ENCODE results near the gene WWC2. TPM values are rescaled to one million over a fixed set of nuclear protein-coding genes. Genes with fewer than 3 reads are reported as not detected.

WWC2 gene
- total RNA-seq, 4 donors from 2014 or later: 26.9 to 45.9 (median 41.4) TPM

DNA sequence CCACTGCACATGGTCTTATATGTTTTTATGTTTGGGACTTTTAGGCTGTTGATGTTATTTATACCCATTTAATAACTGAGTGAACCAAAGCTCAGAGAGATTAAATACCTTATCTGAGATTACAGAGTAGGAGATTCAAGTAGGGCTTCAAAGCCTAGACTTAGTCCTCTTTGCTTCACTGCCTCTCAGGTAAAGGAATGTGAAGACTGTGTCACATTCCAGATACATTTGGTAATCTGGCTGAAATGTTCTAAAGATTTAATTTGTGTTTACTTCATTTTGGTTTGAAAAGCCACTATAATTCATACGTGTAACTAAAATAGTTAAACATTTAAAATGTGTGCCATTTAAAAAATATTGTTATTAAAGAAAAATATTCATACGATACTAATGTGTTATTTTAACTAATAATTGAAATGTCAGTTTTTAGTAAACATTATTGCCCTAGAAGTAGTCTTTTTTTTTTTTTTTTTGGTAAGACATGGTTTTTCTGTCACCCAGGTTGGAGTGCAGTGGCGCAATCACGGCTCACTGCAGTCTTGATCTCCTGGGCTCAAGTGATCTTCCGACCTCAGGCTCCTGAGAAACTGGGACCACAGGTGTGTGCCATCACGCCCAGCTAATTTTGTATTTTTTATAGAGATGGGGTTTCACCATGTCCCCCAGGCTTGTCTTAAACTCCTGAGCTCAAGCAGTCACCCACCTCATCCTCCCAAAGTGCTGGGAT is 54.3 kb downstream of the WWC2 start:
- TF ChIP-seq CTCF (IDR thresholded peaks at IDR 0.05): no peak
- no peak for TF ChIP-seq POLR2A (IDR thresholded peaks at IDR 0.05)
- no peaks in the 10 kb centered on the region for H3K4me1 ChIP-seq
- intact Hi-C loops (cut with DNase I; ENCODE audit: low total_unique reads): no loop called here

GRCh38 chr4:183154701-183155391 is 55.8 kb downstream of the WWC2 start:
- no peaks in the 10 kb centered on the region for H3K36me3 ChIP-seq
- no peaks in the 10 kb centered on the region for H3K27me3 ChIP-seq
- H3K4me3 ChIP-seq: no peak overlapping the region
- no peaks in the 10 kb centered on the region for H3K4me1 ChIP-seq
- TF ChIP-seq POLR2A (IDR thresholded peaks at IDR 0.05): no peak
- TF ChIP-seq CTCF (IDR thresholded peaks at IDR 0.05): no peak
- intact Hi-C loops (cut with DNase I; ENCODE audit: low total_unique reads): no loop called here
- no peaks in the 10 kb centered on the region for H3K9me3 ChIP-seq
- no peak overlapping the region for H3K27ac ChIP-seq
- DNase-seq: no peak

More for the DNA sequence above, 54.3 kb downstream of the WWC2 start:
- Histone ChIP-seq H3K27ac (no peak overlapping the region), H3K9me3 (no peaks in the 10 kb centered on the region), H3K27me3 (no peaks in the 10 kb centered on the region), H3K36me3 (no peaks in the 10 kb centered on the region), H3K4me3 (no peak overlapping the region)
- DNase-seq: no peak

- no peak for DNase-seq
- Histone ChIP-seq H3K4me1 (no peaks in the 10 kb centered on the region), H3K27me3 (no peaks in the 10 kb centered on the region), H3K9me3 (no peaks in the 10 kb centered on the region), H3K27ac (no peak overlapping the region), H3K36me3 (no peaks in the 10 kb centered on the region), H3K4me3 (no peak overlapping the region)
- no peak for TF ChIP-seq POLR2A (IDR thresholded peaks at IDR 0.05)
- no peak for TF ChIP-seq CTCF (IDR thresholded peaks at IDR 0.05)
- intact Hi-C loops (cut with DNase I; ENCODE audit: low total_unique reads): no loop called here
These were observed 56.6 kb downstream of the WWC2 start for GRCh38 chr4:183155450-183156184.

DNA sequence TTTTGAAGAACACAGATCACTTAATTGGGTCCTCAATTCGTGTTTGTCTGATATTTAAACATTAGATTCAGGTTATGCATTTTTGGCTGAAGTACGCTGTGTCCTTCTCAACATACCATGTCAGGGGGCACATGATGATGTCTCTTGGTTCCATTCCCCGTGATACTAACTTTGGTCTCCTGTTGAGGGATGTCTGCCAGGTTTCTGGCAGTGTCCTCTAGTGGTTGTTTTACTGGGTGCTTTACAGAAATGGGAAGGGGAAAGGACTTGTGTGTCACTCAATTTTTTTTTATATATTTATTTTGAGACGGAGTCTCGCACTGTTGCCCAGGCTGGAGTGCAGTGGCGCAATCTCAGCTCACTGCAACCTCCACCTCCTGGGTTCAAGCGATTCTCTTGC is 58.2 kb downstream of the WWC2 start:
- H3K4me1 ChIP-seq: no peaks in the 10 kb centered on the region
- DNase-seq: no peak
- no peak overlapping the region for H3K4me3 ChIP-seq
- H3K36me3 ChIP-seq: no peaks in the 10 kb centered on the region
- no peak overlapping the region for H3K27ac ChIP-seq
- TF ChIP-seq CTCF (IDR thresholded peaks at IDR 0.05): no peak
- TF ChIP-seq POLR2A (IDR thresholded peaks at IDR 0.05): no peak
- intact Hi-C loops (cut with DNase I; ENCODE audit: low total_unique reads): no loop called here
- H3K9me3 ChIP-seq: no peaks in the 10 kb centered on the region
- H3K27me3 ChIP-seq: no peaks in the 10 kb centered on the region

GRCh38 chr4:183158062-183158461 is 59.0 kb downstream of the WWC2 start:
- TF ChIP-seq POLR2A (IDR thresholded peaks at IDR 0.05): no peak
- TF ChIP-seq CTCF (IDR thresholded peaks at IDR 0.05): no peak
- Histone ChIP-seq H3K9me3 (no peaks in the 10 kb centered on the region), H3K4me3 (no peak overlapping the region), H3K27ac (no peak overlapping the region), H3K4me1 (no peaks in the 10 kb centered on the region), H3K36me3 (no peaks in the 10 kb centered on the region), H3K27me3 (no peaks in the 10 kb centered on the region)
- DNase-seq: no peak
- intact Hi-C loops (cut with DNase I; ENCODE audit: low total_unique reads): no loop called here

All from uterus (tissue), 4 donors.